Skeletal muscle tissue (tissue), 4 donors: Measurements from ENCODE around the gene OSBPL5. TPM values are rescaled to one million over a fixed set of nuclear protein-coding genes. Genes with fewer than 3 reads are reported as not detected.
A peak's percentile ranks its signal among the peaks of the same experiment; 100 is the strongest.

ENCODE experiments used
- H3K27ac ChIP-seq: one replicate; pipeline ENCODE4 v1.7.0; 2013; ENCODE audit warnings: mild to moderate bottlenecking, low read depth, low read length, inconsistent platforms
- H3K27me3 ChIP-seq, 3 donors: one replicate each; pipeline ENCODE4 v1.7.0; 2013; ENCODE audit warnings: low read length in 3 of 3; ENCODE audit not compliant: control insufficient read depth in 3 of 3, insufficient read depth in 3 of 3
- H3K36me3 ChIP-seq, 3 donors: one replicate each; pipeline ENCODE4 v1.7.0; 2013; ENCODE audit warnings: low read length in 3 of 3; ENCODE audit not compliant: control insufficient read depth in 3 of 3, insufficient read depth in 3 of 3
- H3K4me1 ChIP-seq, 3 donors: one replicate each; pipeline ENCODE4 v1.7.0; 2013; ENCODE audit warnings: low read length in 3 of 3, mild to moderate bottlenecking in 3 of 3; ENCODE audit not compliant: control insufficient read depth in 3 of 3, insufficient read depth in 3 of 3
- H3K4me3 ChIP-seq, 3 donors: one replicate each; pipeline ENCODE4 v1.7.0; 2013; ENCODE audit warnings: low read length in 3 of 3
- H3K9ac ChIP-seq, 3 donors: one replicate each; pipeline ENCODE4 v1.7.0; 2013; ENCODE audit warnings: low read length in 3 of 3, mild to moderate bottlenecking in 3 of 3, moderate library complexity in 2 of 3, low read depth in 1 of 3
- H3K9me3 ChIP-seq, 3 donors: one replicate each; pipeline ENCODE4 v1.7.0; 2013; ENCODE audit warnings: low read length in 3 of 3; ENCODE audit not compliant: control insufficient read depth in 3 of 3
- total RNA-seq: library from RNA; depleted of rRNA; stranded (reverse); fragments of >200 nt; gene quantifications from one replicate; pipeline ENCODE4 v1.2.3, GENCODE V29; 2014
- donor health status: Osteomylitis.

The OSBPL5 gene
- total RNA-seq, 1 donor from 2014 or later: 19.3 TPM

- Histone ChIP-seq H3K27me3 (no peaks in the 10 kb centered on the region), H3K27ac (no peak overlapping the region), H3K9me3 (no peaks in the 10 kb centered on the region), H3K4me1 (peaks cover 69 to 90% (median 87%) of the 10 kb centered on the region in 3 donors), H3K4me3 (no peak overlapping the region), H3K36me3 (no peaks in the 10 kb centered on the region), H3K9ac (no peak overlapping the region)
Observed at GRCh38 chr11:3158131-3158591, 6.9 kb downstream of the OSBPL5 start.

- Histone ChIP-seq H3K9me3 (no peaks in the 10 kb centered on the region), H3K27ac (no peak overlapping the region), H3K27me3 (no peaks in the 10 kb centered on the region), H3K9ac (peak overlapping the region in 1 of 3 donors; percentile 16), H3K36me3 (no peaks in the 10 kb centered on the region), H3K4me1 (peaks cover 69 to 90% (median 87%) of the 10 kb centered on the region in 3 donors), H3K4me3 (no peak overlapping the region)
Observed at GRCh38 chr11:3157381-3158130, 7.6 kb downstream of the OSBPL5 start.

- peaks cover 0 to 4% (median 0%) of the 10 kb centered on the region in 3 donors for H3K36me3 ChIP-seq
- H3K4me1 ChIP-seq: peaks cover 63 to 87% (median 80%) of the 10 kb centered on the region in 3 donors
- H3K9me3 ChIP-seq: no peaks in the 10 kb centered on the region
- peak overlapping the region in 1 of 3 donors; percentile 54 for H3K9ac ChIP-seq
- peak overlapping the region in 1 of 3 donors; percentile 35 for H3K4me3 ChIP-seq
- no peaks in the 10 kb centered on the region for H3K27me3 ChIP-seq
- peak overlapping the region; percentile 33 for H3K27ac ChIP-seq
Observed at GRCh38 chr11:3156661-3157311, 8.3 kb downstream of the OSBPL5 start.

GRCh38 chr11:3156282-3156660 is 8.8 kb downstream of the OSBPL5 start:
- Histone ChIP-seq H3K4me1 (peaks cover 58 to 85% (median 77%) of the 10 kb centered on the region in 3 donors), H3K9me3 (no peaks in the 10 kb centered on the region), H3K9ac (peak overlapping the region in 1 of 3 donors; percentile 54), H3K27ac (peak overlapping the region; percentile 61), H3K27me3 (no peaks in the 10 kb centered on the region), H3K36me3 (peaks cover 0 to 4% (median 0%) of the 10 kb centered on the region in 3 donors), H3K4me3 (peak overlapping the region in 1 of 3 donors; percentile 35)

- H3K27ac ChIP-seq: peak overlapping the region; percentile 61
- no peaks in the 10 kb centered on the region for H3K27me3 ChIP-seq
- H3K4me3 ChIP-seq: peak overlapping the region in 2 of 3 donors; percentile 30 to 35
- H3K9me3 ChIP-seq: no peaks in the 10 kb centered on the region
- peaks cover 53 to 80% (median 72%) of the 10 kb centered on the region in 3 donors for H3K4me1 ChIP-seq
- H3K9ac ChIP-seq: peak overlapping the region in 2 of 3 donors; percentile 45 to 47
- peaks cover 0 to 4% (median 0%) of the 10 kb centered on the region in 3 donors for H3K36me3 ChIP-seq
Observed at GRCh38 chr11:3155691-3156258, 9.3 kb downstream of the OSBPL5 start.

- peak overlapping the region in 1 of 3 donors; percentile 13 for H3K4me3 ChIP-seq
- peak overlapping the region in 2 of 3 donors; percentile 27 to 50 for H3K9ac ChIP-seq
- H3K27ac ChIP-seq: peak overlapping the region; percentile 61
- H3K27me3 ChIP-seq: no peaks in the 10 kb centered on the region
- peaks cover 51 to 76% (median 70%) of the 10 kb centered on the region in 3 donors for H3K4me1 ChIP-seq
- H3K9me3 ChIP-seq: no peaks in the 10 kb centered on the region
- peaks cover 0 to 4% (median 0%) of the 10 kb centered on the region in 3 donors for H3K36me3 ChIP-seq
Observed at GRCh38 chr11:3155216-3155615, 9.9 kb downstream of the OSBPL5 start.

- H3K9me3 ChIP-seq: no peaks in the 10 kb centered on the region
- H3K9ac ChIP-seq: peak overlapping the region in 2 of 3 donors; percentile 20 to 45
- H3K36me3 ChIP-seq: peaks cover 0 to 4% (median 0%) of the 10 kb centered on the region in 3 donors
- H3K27me3 ChIP-seq: no peaks in the 10 kb centered on the region
- H3K4me3 ChIP-seq: no peak overlapping the region
- H3K27ac ChIP-seq: peak overlapping the region; percentile 54
- H3K4me1 ChIP-seq: peaks cover 46 to 74% (median 66%) of the 10 kb centered on the region in 3 donors
Observed at GRCh38 chr11:3154001-3154599, 11.0 kb downstream of the OSBPL5 start.

GRCh38 chr11:3153291-3153861 is 11.7 kb downstream of the OSBPL5 start:
- no peaks in the 10 kb centered on the region for H3K9me3 ChIP-seq
- peak overlapping the region in 2 of 3 donors; percentile 5 to 54 for H3K4me3 ChIP-seq
- H3K4me1 ChIP-seq: peaks cover 44 to 73% (median 61%) of the 10 kb centered on the region in 3 donors
- H3K27me3 ChIP-seq: no peaks in the 10 kb centered on the region
- peak overlapping the region; percentile 54 for H3K27ac ChIP-seq
- peak overlapping the region in 1 of 3 donors; percentile 45 for H3K9ac ChIP-seq
- peaks cover 0 to 4% (median 0%) of the 10 kb centered on the region in 3 donors for H3K36me3 ChIP-seq

GRCh38 chr11:3152471-3153110 is 12.5 kb downstream of the OSBPL5 start:
- H3K36me3 ChIP-seq: peaks cover 0 to 4% (median 0%) of the 10 kb centered on the region in 3 donors
- no peaks in the 10 kb centered on the region for H3K9me3 ChIP-seq
- no peak overlapping the region for H3K27ac ChIP-seq
- H3K27me3 ChIP-seq: no peaks in the 10 kb centered on the region
- H3K9ac ChIP-seq: peak overlapping the region in 1 of 3 donors; percentile 45
- H3K4me3 ChIP-seq: no peak overlapping the region
- peaks cover 48 to 74% (median 61%) of the 10 kb centered on the region in 3 donors for H3K4me1 ChIP-seq
